ENCODE measurements around the gene CTNNBL1.

CTNNBL1 gene

GRCh38 chr20:37901654-37902503 is 208.0 kb downstream of the CTNNBL1 start:
- no peak for DNase-seq (ENCODE audit: low read depth)

GRCh38 chr20:37902504-37903313 is 208.9 kb downstream of the CTNNBL1 start, which contains the start of gene VSTM2L:
Gene VSTM2L, plus strand, starts transcription at chr20:37903127. Its CDS starts 224 bp downstream, at chr20:37903351.
- DNase-seq (ENCODE audit: low read depth), result no peak

DNA sequence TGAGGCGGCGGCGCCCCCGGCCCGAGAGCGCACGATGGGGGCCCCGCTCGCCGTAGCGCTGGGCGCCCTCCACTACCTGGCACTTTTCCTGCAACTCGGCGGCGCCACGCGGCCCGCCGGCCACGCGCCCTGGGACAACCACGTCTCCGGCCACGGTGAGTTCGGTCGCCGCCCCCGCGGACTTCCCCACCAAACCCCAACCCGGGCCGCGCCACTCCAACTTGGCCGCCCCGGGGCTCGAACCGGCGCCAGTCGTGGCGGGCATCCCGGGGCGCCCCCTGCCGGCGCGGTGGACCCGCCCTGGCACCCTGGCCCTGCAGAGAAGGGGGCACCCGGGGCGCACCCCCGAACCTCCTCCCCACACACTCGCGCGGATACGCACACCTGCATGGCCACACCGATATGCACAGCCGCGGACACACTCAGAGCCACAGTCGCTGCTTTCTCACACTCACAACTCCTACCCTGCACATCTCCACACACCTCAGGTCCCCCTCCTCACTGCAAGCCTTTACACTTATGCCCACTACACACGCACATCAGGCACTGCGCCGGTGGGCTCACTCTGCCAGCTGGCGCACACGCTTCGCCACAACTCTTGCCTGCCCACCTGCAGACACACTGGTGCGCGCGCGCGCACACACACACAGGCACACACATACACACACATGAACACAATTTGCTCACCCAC is 209.6 kb downstream of the CTNNBL1 start:
- DNase-seq (ENCODE audit: low read depth), result no peak

GRCh38 chr20:37904008-37904642 is 210.3 kb downstream of the CTNNBL1 start:
- DNase-seq (ENCODE audit: low read depth), result no peak

GRCh38 chr20:37904845-37905373 is 211.1 kb downstream of the CTNNBL1 start:
- no peak for DNase-seq (ENCODE audit: low read depth)

- DNase-seq (ENCODE audit: low read depth), result no peak
Measured at GRCh38 chr20:37905671-37906613, 212.1 kb downstream of the CTNNBL1 start.

DNA sequence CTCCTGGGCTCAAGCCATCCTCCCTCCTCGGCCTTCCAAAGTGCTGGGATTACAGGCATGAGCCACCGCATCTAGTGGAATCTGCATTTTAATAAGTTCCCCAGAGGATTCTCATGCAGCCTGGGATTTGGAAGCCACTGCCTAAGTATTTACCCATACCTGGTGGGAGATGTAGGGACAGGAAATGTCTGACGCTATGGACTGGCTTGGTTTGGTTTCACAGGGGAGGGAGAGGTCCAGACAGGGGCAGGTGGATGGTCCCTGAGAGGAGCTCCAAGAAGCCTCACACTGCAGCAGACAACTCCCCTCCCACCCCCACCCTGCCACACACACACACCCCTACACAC is 213.5 kb downstream of the CTNNBL1 start:
- no peak for DNase-seq (ENCODE audit: low read depth)

DNA sequence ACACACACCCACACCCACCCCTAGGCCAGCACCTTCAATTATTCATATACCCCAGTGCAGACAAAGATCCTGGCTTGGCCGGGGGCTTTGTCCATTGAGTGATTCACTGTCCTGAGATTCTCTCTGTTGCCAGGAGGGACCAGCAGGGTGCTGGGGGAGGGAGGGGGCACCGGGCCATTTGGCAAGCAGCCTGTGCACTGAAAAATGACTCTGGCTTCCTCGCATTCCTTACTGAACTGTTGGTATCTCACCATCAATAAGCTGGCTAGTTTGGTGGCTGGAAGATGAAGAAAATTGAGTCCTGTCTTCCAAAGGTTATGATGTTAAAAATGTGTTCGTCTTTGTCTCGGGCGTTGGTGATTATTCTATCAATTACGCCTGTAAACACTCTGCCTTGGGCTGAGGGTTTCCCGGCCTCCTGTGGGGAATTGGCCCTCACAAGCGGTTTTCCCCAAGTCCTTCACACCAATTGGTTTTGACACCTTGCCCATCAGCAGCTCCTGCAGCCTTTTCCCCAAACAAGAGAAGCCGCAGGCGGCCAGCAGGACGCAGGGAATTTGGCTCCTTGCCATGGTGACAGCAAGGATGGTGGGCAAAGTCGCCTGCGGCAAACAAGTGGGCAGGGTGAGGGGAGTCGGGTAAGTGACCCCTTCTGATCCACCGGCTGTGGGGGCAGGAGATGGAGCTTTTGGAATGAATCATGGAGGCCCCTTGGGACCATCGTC is 214.0 kb downstream of the CTNNBL1 start:
- peak; percentile 35 for DNase-seq (ENCODE audit: low read depth)

DNA sequence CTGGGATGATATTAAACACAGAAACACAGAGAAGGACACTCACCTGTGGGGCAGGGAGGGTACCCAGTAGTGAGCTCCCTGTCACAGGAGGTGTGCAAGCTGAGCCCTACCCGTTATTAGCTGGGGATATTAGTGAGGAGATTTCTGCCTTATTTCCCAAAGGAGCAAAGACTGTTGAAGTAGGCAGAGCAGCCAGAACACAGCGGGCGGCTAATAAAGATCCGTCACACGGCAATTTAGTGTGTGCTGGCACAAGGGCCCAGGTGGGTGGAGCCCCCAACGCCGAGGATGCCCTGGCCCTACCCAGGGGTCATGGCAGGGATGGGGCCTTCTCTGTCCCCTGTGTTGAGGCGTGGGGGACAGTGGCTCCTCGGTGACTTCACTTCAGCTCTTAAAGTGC is 217.4 kb downstream of the CTNNBL1 start:
- DNase-seq (ENCODE audit: low read depth), result no peak

GRCh38 chr20:37911838-37912281 is 218.0 kb downstream of the CTNNBL1 start:
- no peak for DNase-seq (ENCODE audit: low read depth)

GRCh38 chr20:37912874-37913273 is 219.0 kb downstream of the CTNNBL1 start:
- DNase-seq (ENCODE audit: low read depth), result no peak

DNA sequence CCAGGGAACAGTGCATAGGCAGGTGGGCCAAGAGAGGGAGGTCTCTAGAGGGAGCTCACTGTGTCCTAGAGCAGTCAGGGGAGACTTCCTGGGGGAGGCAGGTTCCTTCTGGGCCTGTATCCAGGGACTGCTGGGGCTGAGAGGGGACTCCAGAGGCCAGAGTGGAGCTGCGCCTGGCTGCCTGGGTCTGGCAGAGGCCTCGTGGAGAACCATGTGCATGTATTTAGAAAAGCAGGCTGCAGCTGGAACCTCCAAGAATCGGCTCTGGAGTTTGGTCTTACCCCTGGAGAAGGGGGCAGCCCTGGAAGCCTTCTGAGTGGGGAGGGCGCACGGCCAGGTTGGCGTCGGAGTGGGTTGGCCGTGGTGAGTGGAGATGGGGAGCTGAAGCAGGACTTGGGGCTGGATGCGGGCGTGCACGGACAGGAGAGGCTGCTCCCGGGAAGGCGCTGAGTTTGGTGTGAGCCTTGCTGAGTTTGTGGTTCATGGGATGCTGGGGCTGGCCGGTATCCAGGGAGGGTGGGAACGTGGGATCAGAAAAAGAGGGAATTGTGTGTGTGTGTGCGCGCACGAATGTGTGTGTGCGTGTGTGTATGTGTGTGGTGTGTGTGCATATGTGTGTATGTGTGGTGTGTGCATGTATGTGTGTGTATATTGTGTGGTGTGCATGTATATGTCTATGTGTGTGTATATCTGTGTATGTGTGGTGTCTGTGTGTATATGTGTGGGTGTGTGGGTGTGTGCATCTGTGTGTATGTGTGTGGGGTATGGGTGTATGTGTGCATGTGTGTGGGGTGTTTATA is 219.9 kb downstream of the CTNNBL1 start:
- no peak for DNase-seq (ENCODE audit: low read depth)

DNA sequence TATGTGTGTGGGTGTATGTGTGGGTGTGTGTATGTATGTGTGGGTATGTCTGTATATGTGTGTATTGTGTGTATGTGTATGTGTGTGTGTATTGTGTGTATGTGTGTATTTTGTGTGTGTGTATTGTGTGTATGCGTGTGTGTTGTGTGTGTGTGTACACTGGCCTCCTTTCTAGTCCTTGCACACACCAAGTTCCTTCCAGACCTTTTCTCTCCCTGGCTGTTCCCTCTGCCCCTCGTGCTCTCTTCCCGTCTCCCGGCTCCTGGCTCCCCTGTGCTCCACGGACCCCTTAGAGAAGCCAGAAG is 220.5 kb downstream of the CTNNBL1 start:
- DNase-seq (ENCODE audit: low read depth), result no peak

DNA sequence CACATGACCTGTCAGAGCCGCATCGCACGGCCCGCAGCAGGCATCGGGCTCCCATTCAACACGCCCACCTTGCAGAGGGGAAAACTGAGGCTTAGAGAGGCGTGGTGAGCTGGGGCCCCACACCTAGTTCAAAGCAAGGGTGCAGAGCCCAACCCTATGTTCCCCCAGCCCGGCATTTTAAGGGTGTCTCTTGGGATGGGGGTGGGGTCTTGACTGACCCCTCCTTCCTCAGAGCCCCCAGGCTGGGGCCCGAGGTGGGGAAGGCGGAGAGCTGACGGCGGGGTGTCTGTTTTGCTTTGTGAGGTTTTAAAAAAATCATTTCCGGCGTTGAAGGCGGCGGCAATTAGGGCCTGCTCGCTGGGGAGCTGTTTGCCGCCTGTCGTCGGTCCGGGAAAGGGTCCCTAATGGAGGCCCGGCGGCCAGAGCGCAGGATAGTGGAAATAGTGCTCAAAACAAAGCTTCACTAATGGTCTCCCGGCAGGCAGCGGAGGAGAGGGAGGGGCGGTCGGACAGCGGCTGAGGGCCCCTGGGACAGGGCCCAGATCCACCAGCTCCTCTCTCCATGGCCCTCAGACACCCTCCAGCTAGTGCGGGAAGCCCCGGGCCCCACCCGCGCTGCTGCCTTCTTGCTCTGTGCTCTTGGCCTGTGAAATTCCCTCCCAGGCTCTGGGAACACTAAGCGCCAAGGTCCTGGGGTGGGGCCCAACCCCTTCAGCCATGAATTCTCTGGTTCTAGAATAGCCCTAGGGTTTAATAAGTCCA is 221.0 kb downstream of the CTNNBL1 start:
- no peak for DNase-seq (ENCODE audit: low read depth)

GRCh38 chr20:37915434-37915787 is 221.6 kb downstream of the CTNNBL1 start:
- no peak for DNase-seq (ENCODE audit: low read depth)

DNA sequence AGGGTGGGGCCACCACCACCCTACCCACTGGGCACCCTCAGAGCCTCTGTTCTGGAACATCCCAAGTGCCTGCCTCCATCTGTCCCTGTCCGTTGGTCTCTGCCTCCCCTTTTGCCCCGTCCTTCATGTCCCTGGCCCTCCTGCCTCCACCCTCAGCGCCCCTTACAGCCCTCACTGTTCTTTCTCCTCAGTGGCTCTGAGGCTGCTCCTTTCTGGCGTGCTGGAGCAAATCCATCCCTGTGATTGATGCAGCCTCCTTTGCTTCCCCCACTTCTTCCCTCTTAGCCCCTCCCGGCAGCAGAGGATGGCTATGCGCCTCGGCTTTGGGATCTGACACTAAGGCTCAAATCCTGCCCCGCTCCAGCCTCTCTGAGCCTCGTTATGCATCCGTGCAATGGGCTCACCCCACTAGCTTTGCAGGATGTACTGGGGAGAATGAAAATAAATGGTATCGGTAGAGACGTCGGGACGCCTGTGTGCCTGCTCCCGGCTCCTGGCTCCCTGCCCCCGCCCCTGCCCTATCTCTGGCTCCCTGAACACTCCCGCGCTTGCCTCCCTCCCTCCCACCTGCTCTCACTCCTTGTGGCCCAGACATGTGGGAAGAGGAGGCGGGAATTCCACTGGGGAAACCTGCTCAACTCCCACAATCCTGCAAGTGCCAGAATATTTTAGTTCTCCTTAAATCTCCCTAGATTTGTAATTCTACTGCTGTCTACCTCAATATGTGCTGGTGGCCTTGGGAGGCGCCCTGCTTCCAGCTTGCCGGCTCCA is 222.2 kb downstream of the CTNNBL1 start:
- no peak for DNase-seq (ENCODE audit: low read depth)

DNA sequence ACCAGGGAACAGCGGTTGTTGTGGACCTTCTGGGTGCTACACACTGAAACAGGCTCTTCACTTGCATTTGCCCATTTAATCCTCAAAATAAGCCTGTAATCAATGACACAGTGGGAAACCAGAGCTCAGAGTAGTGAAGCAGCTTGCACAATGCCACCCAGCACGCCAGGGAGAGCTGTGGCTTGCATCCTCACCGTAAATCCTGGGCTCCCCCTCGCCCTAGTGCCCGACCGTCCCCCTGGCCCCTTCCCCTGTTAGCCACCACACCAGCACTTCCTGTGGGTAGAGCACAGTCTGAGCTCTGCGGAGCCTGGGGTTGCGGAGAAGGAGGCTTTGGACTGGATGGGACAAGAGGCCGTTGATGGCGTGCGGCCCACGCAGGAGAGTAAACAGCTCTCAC is 223.6 kb downstream of the CTNNBL1 start:
- DNase-seq (ENCODE audit: low read depth), result no peak

- no peak for DNase-seq (ENCODE audit: low read depth)
Measured at GRCh38 chr20:37918035-37918434, 224.2 kb downstream of the CTNNBL1 start.

All from HS-5 (cell line).